Testis (tissue), 2 donors: ENCODE measurements around the gene NTM.

Experiments
- POLR2A ChIP-seq: fragments of 450-650 bp; IDR thresholded peaks from one replicate; pipeline ENCODE4 v1.6.1; 2017; ENCODE audit warnings: antibody characterized with exemption, mild to moderate bottlenecking, moderate library complexity
- TF ChIP-seq, protein P1 (sequence below), 3 experiments: fragments of 450-650 bp in 2 of 3; fragments of 200-600 bp in 1 of 3; sonication (generic) in 1 of 3; IDR thresholded peaks; one replicate each; pipeline ENCODE4 v1.5.1; 2016 to 2019; ENCODE audit warnings: antibody characterized with exemption in 3 of 3, mild to moderate bottlenecking in 2 of 3, moderate library complexity in 1 of 3

GRCh38 chr11:131748151-131749050 is 378.0 kb downstream of the NTM start:
- TF ChIP-seq, protein P1, sequence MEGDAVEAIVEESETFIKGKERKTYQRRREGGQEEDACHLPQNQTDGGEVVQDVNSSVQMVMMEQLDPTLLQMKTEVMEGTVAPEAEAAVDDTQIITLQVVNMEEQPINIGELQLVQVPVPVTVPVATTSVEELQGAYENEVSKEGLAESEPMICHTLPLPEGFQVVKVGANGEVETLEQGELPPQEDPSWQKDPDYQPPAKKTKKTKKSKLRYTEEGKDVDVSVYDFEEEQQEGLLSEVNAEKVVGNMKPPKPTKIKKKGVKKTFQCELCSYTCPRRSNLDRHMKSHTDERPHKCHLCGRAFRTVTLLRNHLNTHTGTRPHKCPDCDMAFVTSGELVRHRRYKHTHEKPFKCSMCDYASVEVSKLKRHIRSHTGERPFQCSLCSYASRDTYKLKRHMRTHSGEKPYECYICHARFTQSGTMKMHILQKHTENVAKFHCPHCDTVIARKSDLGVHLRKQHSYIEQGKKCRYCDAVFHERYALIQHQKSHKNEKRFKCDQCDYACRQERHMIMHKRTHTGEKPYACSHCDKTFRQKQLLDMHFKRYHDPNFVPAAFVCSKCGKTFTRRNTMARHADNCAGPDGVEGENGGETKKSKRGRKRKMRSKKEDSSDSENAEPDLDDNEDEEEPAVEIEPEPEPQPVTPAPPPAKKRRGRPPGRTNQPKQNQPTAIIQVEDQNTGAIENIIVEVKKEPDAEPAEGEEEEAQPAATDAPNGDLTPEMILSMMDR (IDR thresholded peaks at IDR 0.05), result peak; percentile 69 to 75 (median 70)
- TF ChIP-seq POLR2A, result no peak
